Aorta (tissue), 5 donors: Measurements from ENCODE around the gene KCTD19. TPM values are rescaled to one million over a fixed set of nuclear protein-coding genes. Genes with fewer than 3 reads are reported as not detected.

Experiments
- ATAC-seq: fragments of 200-7000 bp; cut with Tn5 transposase; one replicate; pipeline ENCODE4 v1.9.1; 2022; ENCODE audit warnings: moderate library complexity; ENCODE audit not compliant: low FRiP score
- DNase-seq, 2 donors: peaks; one replicate each; pipeline ENCODE4 v3.0.0-alpha.2; 2020
- H3K27ac ChIP-seq, 2 donors: one replicate each; pipeline ENCODE4 v1.5.1; 2013; ENCODE audit warnings: low read length in 2 of 2, mild to moderate bottlenecking in 2 of 2, moderate library complexity in 2 of 2, control low read depth in 1 of 2, inconsistent platforms in 1 of 2, low read depth in 1 of 2
- H3K27me3 ChIP-seq, 2 donors: one replicate each; pipeline ENCODE4 v1.6.1; 2013; ENCODE audit warnings: control low read depth in 1 of 2, low read length in 1 of 2, mild to moderate bottlenecking in 1 of 2, moderate library complexity in 1 of 2; ENCODE audit not compliant: insufficient read depth in 2 of 2, control insufficient read depth in 1 of 2
- H3K36me3 ChIP-seq, 2 donors: one replicate each; pipeline ENCODE4 v1.6.1; 2013; ENCODE audit warnings: control low read depth in 1 of 2, low read length in 1 of 2, mild to moderate bottlenecking in 1 of 2; ENCODE audit not compliant: insufficient read depth in 2 of 2, control insufficient read depth in 1 of 2
- H3K4me1 ChIP-seq, 2 donors: one replicate each; pipeline ENCODE4 v1.6.1; 2013; ENCODE audit warnings: low read length in 2 of 2, control low read depth in 1 of 2, mild to moderate bottlenecking in 1 of 2, moderate library complexity in 1 of 2; ENCODE audit not compliant: insufficient read depth in 2 of 2, control insufficient read depth in 1 of 2
- H3K4me3 ChIP-seq, 2 donors: one replicate each; pipeline ENCODE4 v1.5.1; 2013; ENCODE audit warnings: low read length in 2 of 2, control low read depth in 1 of 2, mild to moderate bottlenecking in 1 of 2
- H3K9me3 ChIP-seq: one replicate; pipeline ENCODE4 v1.6.1; 2013; ENCODE audit warnings: mild to moderate bottlenecking, low read length; ENCODE audit not compliant: control insufficient read depth
- WGBS, 2 donors: extraction: QIAGEN DNeasy Blood & Tissue Kit; methylation state at CpG; one replicate each; pipeline ENCODE4 v1.1.7; 2013; 5-methylcytosine and 5-hydroxymethylcytosine counted together
- intact Hi-C, 2 donors: fragments of 100-400 bp; cut with DNase I; formaldehyde crosslinking; loops; one replicate each; pipeline versions ENCODE4 v1.14.2 to v1.15.0; 2022
- polyA plus RNA-seq, 2 donors: library from polyadenylated mRNA; stranded (reverse); fragments of 200-250 nt; gene quantifications; one replicate each; pipeline ENCODE4 v1.2.3, GENCODE V29; 2013
- total RNA-seq, 2 donors: library from RNA; stranded (reverse); fragmentation: NEBNext Ultra II Directional; extraction: Animal tissue kit (Norgen Biotek cat#: 25700); gene quantifications; one replicate each; pipeline ENCODE4 v1.2.1, GENCODE V29; 2021
- donor health status: healthy with polysubstance abuse.
- donor health status: Bipolar disorder and iron deficiency.
- donor health status: DM: no; HTN: no; CAD: no.
- donor health status: DM: no; HTN: no; CAD: no.
- donor health status: DM: yes; HTN: yes; CAD: no.

The KCTD19 gene
- total and polyA plus RNA-seq, 4 donors, result 0.12 TPM; not detected in 3

DNA sequence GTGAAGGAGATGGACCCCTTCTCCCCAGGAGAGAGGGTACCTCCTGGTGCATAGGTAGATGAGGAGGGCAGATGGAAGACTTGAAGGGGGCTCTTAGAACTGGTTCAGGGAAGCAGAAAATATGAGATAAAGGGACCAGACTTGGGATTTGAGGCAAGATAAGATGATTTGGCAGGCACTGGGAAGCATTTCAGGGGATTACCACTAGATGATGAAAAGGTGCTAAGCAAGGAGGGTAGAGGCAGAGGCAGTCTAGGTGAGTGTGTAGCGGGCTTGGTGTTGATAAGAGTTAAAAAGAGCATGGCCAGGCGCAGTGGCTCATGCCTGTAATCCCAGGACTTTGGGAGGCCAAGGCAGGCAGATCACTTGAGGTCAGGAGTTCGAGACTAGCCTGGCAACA, 63.3 kb downstream of the KCTD19 start:
- Histone ChIP-seq H3K4me3 (no peak overlapping the region), H3K27me3 (no peaks in the 10 kb centered on the region), H3K36me3 (no peaks in the 10 kb centered on the region), H3K4me1 (no peaks in the 10 kb centered on the region), H3K27ac (no peak overlapping the region), H3K9me3 (no peaks in the 10 kb centered on the region)
- ATAC-seq (no peak), DNase-seq (no peak)
- intact Hi-C loops, result no loop called here
- 91 to 95% methylated on average over 3 of the region's 3 CpGs for WGBS, 2 donors

DNA sequence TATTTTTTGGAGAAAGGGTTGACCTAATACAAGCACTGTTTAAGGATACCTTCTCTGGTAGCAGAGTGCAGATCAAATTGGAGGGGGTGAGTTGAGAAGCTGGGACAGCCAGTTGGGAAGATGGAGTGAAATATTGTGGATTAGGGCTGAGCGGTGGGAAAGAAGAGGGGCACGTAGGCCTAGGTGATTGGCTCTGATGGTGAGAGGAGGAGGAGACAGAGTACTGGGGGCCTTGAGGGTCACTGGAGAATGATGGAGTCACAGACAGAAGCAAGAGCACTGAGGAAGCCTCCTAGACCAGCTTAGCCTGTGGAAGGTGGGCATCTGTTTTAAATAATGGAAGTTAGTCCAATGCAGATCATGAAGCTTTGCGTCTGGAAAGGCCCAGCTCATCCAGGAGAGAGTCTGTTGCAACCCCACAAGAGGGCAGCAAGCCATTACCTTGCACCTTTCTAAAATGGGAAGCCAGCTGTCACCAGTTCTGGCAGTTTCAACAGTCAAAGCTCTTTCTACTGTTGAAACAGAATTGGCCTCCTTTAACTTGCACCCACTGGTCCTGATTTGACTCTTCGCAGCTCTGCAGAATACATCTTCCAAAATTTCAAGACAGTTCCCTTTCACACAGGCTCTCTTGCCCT, 66.0 kb downstream of the KCTD19 start:
- Histone ChIP-seq H3K9me3 (no peaks in the 10 kb centered on the region), H3K36me3 (no peaks in the 10 kb centered on the region), H3K27me3 (no peaks in the 10 kb centered on the region), H3K4me3 (no peak overlapping the region), H3K27ac (no peak overlapping the region), H3K4me1 (no peaks in the 10 kb centered on the region)
- 65 to 71% methylated on average over 4 of the region's 4 CpGs for WGBS, 2 donors
- peak in 1 of 2 donors; percentile 48 for DNase-seq
- no peak for ATAC-seq
- intact Hi-C loops, result no loop called here

- DNase-seq (peak in 1 of 2 donors; percentile 62), ATAC-seq (no peak)
- H3K27me3 ChIP-seq, result no peaks in the 10 kb centered on the region
- WGBS, 2 donors, result 92 to 93% methylated on average over 12 of the region's 12 CpGs
- H3K27ac ChIP-seq, result no peak overlapping the region
- intact Hi-C loops, result no loop called here
- H3K4me1 ChIP-seq, result no peaks in the 10 kb centered on the region
- H3K36me3 ChIP-seq, result no peaks in the 10 kb centered on the region
- no peak overlapping the region for H3K4me3 ChIP-seq
- H3K9me3 ChIP-seq, result no peaks in the 10 kb centered on the region
Measured at GRCh38 chr16:67259705-67260104, 66.8 kb downstream of the KCTD19 start.

GRCh38 chr16:67258161-67258835, 68.2 kb downstream of the KCTD19 start:
- Histone ChIP-seq H3K27ac (no peak overlapping the region), H3K27me3 (no peaks in the 10 kb centered on the region), H3K4me3 (no peak overlapping the region), H3K9me3 (no peaks in the 10 kb centered on the region), H3K4me1 (no peaks in the 10 kb centered on the region), H3K36me3 (no peaks in the 10 kb centered on the region)
- ATAC-seq, result no peak
- peak in 1 of 2 donors; percentile 58 for DNase-seq
- 94 to 95% methylated on average over 11 of the region's 11 CpGs for WGBS, 2 donors
- intact Hi-C loops, result no loop called here

DNA sequence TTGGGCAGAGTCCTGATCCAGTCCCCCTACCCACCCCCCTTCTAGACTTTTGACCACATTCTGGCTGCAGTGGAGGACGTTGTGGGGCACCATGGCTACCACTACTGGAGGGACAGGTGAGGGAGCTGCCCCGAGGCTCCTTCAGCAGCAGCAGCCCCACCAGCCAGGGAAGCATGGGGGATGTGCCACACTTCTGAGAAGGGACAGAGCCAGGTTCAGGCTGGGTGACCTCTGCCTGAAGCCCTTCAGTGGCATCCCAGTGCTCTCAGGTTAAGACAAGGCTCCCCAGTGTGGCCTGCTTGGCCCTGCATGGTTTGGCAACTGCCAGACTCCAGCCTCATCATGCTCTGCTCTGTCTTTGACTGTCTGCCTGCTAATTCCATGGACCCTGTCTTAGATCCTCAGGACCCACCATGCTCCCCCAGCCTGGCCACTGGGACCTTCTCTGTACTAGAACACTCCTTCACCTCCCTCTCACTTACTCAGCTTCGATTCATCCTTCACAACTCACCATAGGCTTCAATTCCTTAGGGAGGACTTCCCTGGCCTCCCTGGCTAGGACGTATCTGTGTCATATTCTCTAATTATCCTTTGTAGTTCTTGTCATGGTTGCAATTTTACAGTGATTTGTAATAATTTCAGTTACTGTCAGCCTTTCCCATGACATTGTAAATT, 68.9 kb downstream of the KCTD19 start:
- H3K9me3 ChIP-seq, result no peaks in the 10 kb centered on the region
- no peaks in the 10 kb centered on the region for H3K36me3 ChIP-seq
- ATAC-seq (no peak), DNase-seq (peak in 1 of 2 donors; percentile 35)
- no peaks in the 10 kb centered on the region for H3K27me3 ChIP-seq
- WGBS, 2 donors, result 87 to 92% methylated on average over 4 of the region's 4 CpGs
- H3K27ac ChIP-seq, result no peak overlapping the region
- no peaks in the 10 kb centered on the region for H3K4me1 ChIP-seq
- intact Hi-C loops, result no loop called here
- no peak overlapping the region for H3K4me3 ChIP-seq

GRCh38 chr16:67256701-67257230, 69.8 kb downstream of the KCTD19 start:
- H3K27me3 ChIP-seq, result no peaks in the 10 kb centered on the region
- ATAC-seq (no peak), DNase-seq (peak in 1 of 2 donors; percentile 59)
- no peaks in the 10 kb centered on the region for H3K4me1 ChIP-seq
- no peaks in the 10 kb centered on the region for H3K36me3 ChIP-seq
- H3K27ac ChIP-seq, result no peak overlapping the region
- H3K9me3 ChIP-seq, result no peaks in the 10 kb centered on the region
- H3K4me3 ChIP-seq, result no peak overlapping the region
- intact Hi-C loops, result no loop called here
- WGBS, 2 donors, result 96 to 97% methylated on average over 11 of the region's 11 CpGs

- WGBS, 2 donors, result 93 to 94% methylated on average over 17 of the region's 17 CpGs
- intact Hi-C loops, result no loop called here
- no peaks in the 10 kb centered on the region for H3K36me3 ChIP-seq
- H3K27me3 ChIP-seq, result no peaks in the 10 kb centered on the region
- ATAC-seq, result no peak
- no peak overlapping the region for H3K4me3 ChIP-seq
- no peaks in the 10 kb centered on the region for H3K9me3 ChIP-seq
- H3K4me1 ChIP-seq, result no peaks in the 10 kb centered on the region
- no peak overlapping the region for H3K27ac ChIP-seq
- DNase-seq, result peak in 1 of 2 donors; percentile 66
Measured at GRCh38 chr16:67255553-67256221, 70.9 kb downstream of the KCTD19 start.

- Histone ChIP-seq H3K4me1 (no peaks in the 10 kb centered on the region), H3K4me3 (no peak overlapping the region), H3K27ac (no peak overlapping the region), H3K27me3 (no peaks in the 10 kb centered on the region), H3K9me3 (no peaks in the 10 kb centered on the region), H3K36me3 (no peaks in the 10 kb centered on the region)
- DNase-seq (peak in 1 of 2 donors; percentile 55), ATAC-seq (no peak)
- intact Hi-C loops, result no loop called here
- 90 to 92% methylated on average over 18 of the region's 18 CpGs for WGBS, 2 donors
Measured at GRCh38 chr16:67254801-67255552, 71.6 kb downstream of the KCTD19 start.
